MG63 (cell line): Measurements from ENCODE around the gene COMMD10. TPM values are rescaled to one million over a fixed set of nuclear protein-coding genes. Genes with fewer than 3 reads are reported as not detected.

Experiments used
- DNase-seq: peaks from one replicate; pipeline ENCODE4 v3.0.0-alpha.2; 2020
- H3K27me3 ChIP-seq: fragments of 250-450 bp; sonication (Bioruptor Pico); 2 replicates; pipeline ENCODE4 v1.5.1; 2020; ENCODE audit warnings: mild to moderate bottlenecking, moderate library complexity
- H3K36me3 ChIP-seq: fragments of 250-450 bp; sonication (Bioruptor Pico); 2 replicates; pipeline ENCODE4 v1.5.1; 2020; ENCODE audit warnings: mild to moderate bottlenecking, moderate library complexity
- H3K4me3 ChIP-seq: fragments of 250-450 bp; sonication (Bioruptor Pico); 2 replicates; pipeline ENCODE4 v1.5.1; 2020; ENCODE audit warnings: mild to moderate bottlenecking, moderate library complexity
- H3K9me3 ChIP-seq: fragments of 250-450 bp; sonication (Bioruptor Pico); 2 replicates; pipeline ENCODE4 v1.5.1; 2020; ENCODE audit warnings: mild to moderate bottlenecking, moderate library complexity
- total RNA-seq: library from RNA; depleted of rRNA; stranded (reverse); fragments of >200 nt; shearing (Covaris generic); gene quantifications from 2 replicates; pipeline ENCODE4 v1.2.3, GENCODE V29; 2014; ENCODE audit warnings: low replicate concordance

COMMD10 gene
- total RNA-seq, 1 experiment from 2014 or later = 37.3 TPM

GRCh38 chr5:116242343-116242742, 157.5 kb downstream of the COMMD10 start:
- Histone ChIP-seq H3K4me3 (no peak overlapping the region), H3K27me3 (no peaks in the 10 kb centered on the region), H3K9me3 (0 out of 2 replicates have a peak, but pooled peaks cover 4% of the 10 kb centered on the region), H3K36me3 (no peaks in the 10 kb centered on the region)
- DNase-seq = no peak

GRCh38 chr5:116248432-116248831, 163.6 kb downstream of the COMMD10 start:
- Histone ChIP-seq H3K9me3 (0 out of 2 replicates have a peak, but pooled peaks cover 4% of the 10 kb centered on the region), H3K27me3 (no peaks in the 10 kb centered on the region), H3K4me3 (no peak overlapping the region), H3K36me3 (no peaks in the 10 kb centered on the region)
- DNase-seq = no peak

- no peak for DNase-seq
Measured at GRCh38 chr5:116249648-116250047, 164.8 kb downstream of the COMMD10 start.

DNA sequence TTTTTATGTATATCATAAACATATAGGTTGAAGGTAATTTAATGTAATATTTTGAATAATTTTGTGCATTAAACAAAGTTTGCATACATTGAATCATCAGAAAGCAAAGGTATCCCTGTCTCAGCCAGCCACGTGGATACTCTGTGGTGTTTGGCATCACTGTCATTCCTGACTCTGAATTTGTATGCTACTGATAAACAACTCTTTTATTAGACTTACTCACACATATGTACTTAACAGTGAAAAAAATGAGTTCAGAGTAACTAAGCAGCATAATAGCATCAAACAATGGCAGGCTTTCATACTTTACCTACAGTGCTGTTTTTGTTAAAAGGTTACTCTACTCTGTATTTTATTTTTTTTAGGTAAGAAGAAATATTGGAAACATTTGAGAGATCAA, 171.9 kb downstream of the COMMD10 start:
- no peak overlapping the region for H3K4me3 ChIP-seq
- DNase-seq = no peak
- no peaks in the 10 kb centered on the region for H3K9me3 ChIP-seq
- H3K36me3 ChIP-seq = no peaks in the 10 kb centered on the region
- no peaks in the 10 kb centered on the region for H3K27me3 ChIP-seq

More at GRCh38 chr5:116249648-116250047, 164.8 kb downstream of the COMMD10 start:
- Histone ChIP-seq H3K27me3 (no peaks in the 10 kb centered on the region), H3K36me3 (no peaks in the 10 kb centered on the region), H3K4me3 (no peak overlapping the region), H3K9me3 (0 out of 2 replicates have a peak, but pooled peaks cover 4% of the 10 kb centered on the region)

- H3K9me3 ChIP-seq = no peaks in the 10 kb centered on the region
- DNase-seq = no peak
- no peaks in the 10 kb centered on the region for H3K27me3 ChIP-seq
- no peak overlapping the region for H3K4me3 ChIP-seq
- H3K36me3 ChIP-seq = no peaks in the 10 kb centered on the region
Measured at GRCh38 chr5:116265471-116265870, 180.6 kb downstream of the COMMD10 start.

DNA sequence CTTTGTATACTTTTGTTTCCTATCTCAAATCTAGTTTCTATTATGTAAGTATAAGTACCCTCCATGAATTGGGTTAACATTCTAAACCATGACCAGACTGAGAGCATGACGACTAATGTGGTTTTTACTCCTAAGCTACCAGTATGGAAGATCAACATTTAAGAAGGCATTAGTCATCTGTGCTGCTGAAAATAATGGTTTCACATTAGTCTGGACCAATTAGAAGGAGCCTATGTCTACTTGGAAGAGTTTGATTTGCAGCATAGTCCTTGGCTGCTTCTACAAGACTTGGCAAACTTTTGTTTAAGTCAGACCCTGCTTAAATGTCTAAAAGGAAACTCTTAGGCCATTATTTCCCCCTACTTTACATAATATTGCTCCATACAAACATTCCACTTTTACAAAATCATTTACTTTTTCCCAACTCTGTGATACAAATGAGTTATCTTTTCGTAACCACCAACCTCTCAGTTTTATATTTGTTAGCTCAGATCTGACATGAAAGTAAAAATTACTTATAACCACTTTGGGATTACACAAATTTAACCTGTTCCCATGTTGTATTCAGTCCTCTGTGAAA, 186.7 kb downstream of the COMMD10 start:
- H3K27me3 ChIP-seq = no peaks in the 10 kb centered on the region
- DNase-seq = no peak
- H3K4me3 ChIP-seq = no peak overlapping the region

GRCh38 chr5:116272281-116272941, 187.6 kb downstream of the COMMD10 start:
- Histone ChIP-seq H3K36me3 (no peaks in the 10 kb centered on the region), H3K27me3 (no peaks in the 10 kb centered on the region), H3K9me3 (peaks cover 12% of the 10 kb centered on the region), H3K4me3 (no peak overlapping the region)
- no peak for DNase-seq

More for the DNA sequence above, 186.7 kb downstream of the COMMD10 start:
- H3K9me3 ChIP-seq = peaks cover 6% of the 10 kb centered on the region
- H3K36me3 ChIP-seq = no peaks in the 10 kb centered on the region

- Histone ChIP-seq H3K27me3 (no peaks in the 10 kb centered on the region), H3K9me3 (peaks cover 18% of the 10 kb centered on the region), H3K4me3 (no peak overlapping the region), H3K36me3 (no peaks in the 10 kb centered on the region)
- DNase-seq = no peak
Measured at GRCh38 chr5:116273448-116274242, 188.8 kb downstream of the COMMD10 start.

DNA sequence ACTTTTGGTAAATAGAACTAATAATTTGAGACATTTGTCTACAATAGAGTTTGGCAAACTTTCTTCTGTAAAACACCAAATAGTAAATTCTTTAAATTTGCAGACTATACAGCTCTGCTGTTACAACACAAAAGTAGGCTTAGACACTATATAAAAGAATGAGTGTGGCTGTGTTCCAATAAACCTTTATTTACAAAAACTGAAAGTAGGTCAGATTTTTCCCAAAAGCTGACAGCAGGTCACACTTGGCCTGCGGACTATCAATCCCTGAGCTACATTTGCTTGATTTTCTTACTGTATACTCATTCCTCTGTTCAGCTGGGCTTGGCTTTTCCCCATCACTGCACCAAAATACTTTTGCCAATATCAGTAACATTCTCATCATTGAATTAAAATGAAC, 189.4 kb downstream of the COMMD10 start:
- DNase-seq = no peak
- no peak overlapping the region for H3K4me3 ChIP-seq
- no peaks in the 10 kb centered on the region for H3K27me3 ChIP-seq
- no peaks in the 10 kb centered on the region for H3K36me3 ChIP-seq
- peaks cover 18% of the 10 kb centered on the region for H3K9me3 ChIP-seq

- Histone ChIP-seq H3K27me3 (no peaks in the 10 kb centered on the region), H3K4me3 (no peak overlapping the region), H3K36me3 (no peaks in the 10 kb centered on the region), H3K9me3 (peaks cover 18% of the 10 kb centered on the region)
- no peak for DNase-seq
Measured at GRCh38 chr5:116275282-116275681, 190.5 kb downstream of the COMMD10 start.

DNA sequence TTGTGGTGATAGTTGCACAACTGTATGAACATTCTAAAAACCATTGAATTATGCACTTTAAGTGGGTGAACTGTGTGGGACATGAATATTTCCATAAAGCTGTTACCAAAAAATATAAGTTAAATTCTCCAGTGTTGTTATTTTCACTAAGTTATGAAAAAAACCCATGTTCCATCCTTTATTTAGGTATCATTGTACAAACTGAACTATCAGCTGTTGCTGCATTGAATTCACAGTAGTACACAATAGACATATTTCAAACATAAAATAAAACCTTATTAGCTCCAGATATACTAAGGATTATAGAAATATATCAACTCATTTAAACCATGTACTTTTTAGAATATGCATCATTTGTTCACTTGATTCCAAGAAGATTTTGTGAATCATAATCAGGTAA, 192.1 kb downstream of the COMMD10 start:
- H3K9me3 ChIP-seq = peaks cover 18% of the 10 kb centered on the region
- no peaks in the 10 kb centered on the region for H3K27me3 ChIP-seq
- no peak overlapping the region for H3K4me3 ChIP-seq
- H3K36me3 ChIP-seq = no peaks in the 10 kb centered on the region
- DNase-seq = no peak

- Histone ChIP-seq H3K27me3 (no peaks in the 10 kb centered on the region), H3K4me3 (no peak overlapping the region), H3K9me3 (peaks cover 15% of the 10 kb centered on the region), H3K36me3 (no peaks in the 10 kb centered on the region)
- DNase-seq = no peak
Measured at GRCh38 chr5:116280149-116280803, 195.5 kb downstream of the COMMD10 start.

GRCh38 chr5:116281309-116281708, 196.5 kb downstream of the COMMD10 start:
- H3K9me3 ChIP-seq = peaks cover 14% of the 10 kb centered on the region
- no peaks in the 10 kb centered on the region for H3K36me3 ChIP-seq
- no peaks in the 10 kb centered on the region for H3K27me3 ChIP-seq
- no peak overlapping the region for H3K4me3 ChIP-seq
- DNase-seq = no peak

DNA sequence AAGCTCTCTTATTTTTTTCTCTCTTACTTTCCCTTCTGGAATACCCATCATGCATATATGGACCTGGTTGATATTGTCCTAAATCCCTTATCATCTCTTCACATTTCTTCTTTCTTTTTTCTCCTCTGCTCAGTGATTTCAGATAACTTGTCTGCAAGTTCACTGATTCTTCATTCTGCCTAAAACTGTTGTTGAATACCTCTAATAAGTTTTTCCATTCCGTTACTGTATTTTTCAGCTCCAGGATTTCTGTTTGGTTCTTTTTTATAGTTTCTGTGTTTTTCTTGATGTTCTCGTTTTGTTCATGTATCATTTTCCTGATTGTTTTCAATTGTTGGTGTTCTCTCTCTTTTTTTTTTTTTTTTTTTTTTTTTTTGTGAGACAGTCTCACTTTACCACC, 203.7 kb downstream of the COMMD10 start:
- DNase-seq = no peak
- Histone ChIP-seq H3K9me3 (peaks cover 5% of the 10 kb centered on the region; the same call in 1 of the 2 replicates), H3K27me3 (no peaks in the 10 kb centered on the region), H3K36me3 (no peaks in the 10 kb centered on the region), H3K4me3 (no peak overlapping the region)

DNA sequence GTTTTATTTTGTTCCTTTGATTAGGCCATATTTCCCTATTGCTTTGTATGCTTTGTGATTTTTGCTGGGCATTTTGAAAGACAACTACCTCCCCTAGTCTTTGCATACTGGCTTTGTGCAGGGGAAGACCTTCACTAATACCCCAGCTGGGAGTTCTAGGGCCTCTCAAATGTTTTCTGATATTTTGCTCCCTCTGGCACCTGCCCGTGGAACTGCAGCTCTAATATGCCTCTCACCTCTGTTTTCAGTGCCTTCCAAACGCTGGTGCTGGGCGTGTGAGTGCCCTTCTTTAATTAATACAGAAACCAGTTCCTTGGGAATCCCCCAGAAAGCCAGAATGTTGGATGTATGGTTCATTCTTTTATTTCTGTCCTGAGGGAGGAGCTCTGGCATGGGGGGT, 204.5 kb downstream of the COMMD10 start:
- Histone ChIP-seq H3K36me3 (no peaks in the 10 kb centered on the region), H3K4me3 (no peak overlapping the region), H3K27me3 (no peaks in the 10 kb centered on the region), H3K9me3 (peaks cover 5% of the 10 kb centered on the region; the same call in 1 of the 2 replicates)
- DNase-seq = no peak

DNA sequence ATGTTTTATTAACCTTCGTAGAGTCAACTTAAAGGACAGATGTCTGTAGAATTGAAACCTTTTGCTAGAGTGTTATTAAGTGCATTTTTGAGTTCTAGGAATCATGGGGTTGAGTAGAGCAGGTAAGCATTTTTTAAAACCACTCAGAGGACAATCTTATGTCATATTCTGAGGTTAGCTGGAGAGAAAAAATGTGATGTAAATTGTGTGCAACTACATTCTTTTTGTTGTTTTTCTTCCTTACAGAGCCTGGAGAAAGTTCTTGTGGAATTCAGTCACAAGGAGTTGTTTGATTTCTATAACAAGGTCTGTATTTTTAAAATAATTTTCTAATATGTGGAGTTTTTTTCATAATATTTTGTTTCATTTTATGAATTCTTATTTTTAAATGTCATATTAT, 206.4 kb downstream of the COMMD10 start:
- Histone ChIP-seq H3K4me3 (no peak overlapping the region), H3K36me3 (no peaks in the 10 kb centered on the region), H3K9me3 (peaks cover 5% of the 10 kb centered on the region; the same call in 1 of the 2 replicates), H3K27me3 (no peaks in the 10 kb centered on the region)
- DNase-seq = no peak

DNA sequence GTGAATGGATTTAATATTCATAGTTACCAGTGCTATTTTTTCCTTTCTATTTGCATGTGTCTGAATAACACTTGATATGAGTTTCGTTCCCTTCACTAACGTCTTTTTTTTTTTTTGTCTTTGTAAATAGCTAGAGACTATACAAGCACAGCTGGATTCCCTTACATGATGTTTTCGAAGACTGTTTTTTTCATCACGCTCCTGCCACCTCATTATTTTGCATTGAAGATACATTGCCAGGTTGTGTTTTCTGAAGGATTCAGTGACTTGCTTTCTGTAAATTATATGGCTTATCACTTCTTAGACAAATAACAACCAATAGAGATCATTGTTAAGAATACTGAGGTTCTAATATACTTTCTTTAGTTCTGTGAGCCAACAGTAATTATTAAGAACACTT, 207.5 kb downstream of the COMMD10 start:
- H3K36me3 ChIP-seq = no peaks in the 10 kb centered on the region
- DNase-seq = no peak
- H3K4me3 ChIP-seq = no peak overlapping the region
- no peaks in the 10 kb centered on the region for H3K27me3 ChIP-seq
- H3K9me3 ChIP-seq = 0 out of 2 replicates have a peak, but pooled peaks cover 2% of the 10 kb centered on the region
